H1 (cell line): ENCODE measurements around the gene MYO9B. TPM values are rescaled to one million over a fixed set of nuclear protein-coding genes. Genes with fewer than 3 reads are reported as not detected.

Experiments
- CTCF ChIA-PET: fragments of 300-600 bp; sonication (Branson Sonifier 250); formaldehyde crosslinking; loops from one replicate; lab custom pipeline; 2021; ENCODE audit not compliant: partially characterized antibody; lab: Charles Lee
- POLR2A ChIA-PET: fragments of 300-600 bp; sonication (Branson Sonifier 250); formaldehyde crosslinking; loops from one replicate; lab custom pipeline; 2021; ENCODE audit warnings: inconsistent platforms; ENCODE audit not compliant: partially characterized antibody; lab: Charles Lee
- DNase-seq, 2 experiments: peaks; one replicate each; pipeline versions ENCODE4 v3.0.0 to v3.0.0-alpha.2; 2010 to 2022; ENCODE audit warnings: low spot score in 2 of 2, low read depth in 1 of 2, mixed read lengths in 1 of 2
- FAIRE-seq: peaks from 2 replicates; lab custom pipeline; 2011; peaks lifted over from hg19 to GRCh38; lab: Jason Lieb, UNC
- H2AFZ ChIP-seq: 2 replicates; pipeline ENCODE4 v1.8.1; 2012; ENCODE audit warnings: low read length, inconsistent platforms
- H2AK5ac ChIP-seq: 2 replicates; pipeline ENCODE4 v1.6.1; 2013; ENCODE audit warnings: low read depth, low read length
- H2BK120ac ChIP-seq: replicated peaks from 2 replicates; pipeline ENCODE3; 2013; ENCODE audit warnings: low read depth, low read length, inconsistent platforms
- H2BK12ac ChIP-seq: 2 replicates; pipeline ENCODE4 v1.6.1; 2013; ENCODE audit warnings: low read depth, low read length
- H2BK15ac ChIP-seq: 2 replicates; pipeline ENCODE4 v1.6.1; 2013; ENCODE audit warnings: low read length
- H2BK20ac ChIP-seq: 2 replicates; pipeline ENCODE4 v1.6.1; 2013; ENCODE audit warnings: low read length
- H2BK5ac ChIP-seq: 2 replicates; pipeline ENCODE4 v1.6.1; 2013; ENCODE audit warnings: low read depth, low read length
- H3K14ac ChIP-seq: 2 replicates; pipeline ENCODE4 v1.6.1; 2013; ENCODE audit warnings: inconsistent platforms; ENCODE audit not compliant: insufficient read length
- H3K18ac ChIP-seq: 2 replicates; pipeline ENCODE4 v1.6.1; 2013; ENCODE audit warnings: low read length; ENCODE audit errors: extremely low read depth
- H3K23ac ChIP-seq: 2 replicates; pipeline ENCODE4 v1.6.1; 2013; ENCODE audit warnings: inconsistent platforms; ENCODE audit not compliant: insufficient read length
- H3K23me2 ChIP-seq: 2 replicates; pipeline ENCODE4 v1.6.1; 2013; ENCODE audit warnings: low read depth, low read length
- H3K27ac ChIP-seq: 2 replicates; pipeline ENCODE4 v1.6.1; 2011; ENCODE audit warnings: low read depth, low read length, inconsistent platforms
- H3K27me3 ChIP-seq, 4 experiments: replicated peaks in 1 of 4; 1 replicate in 1 of 4; 2 replicates in 3 of 4; pipeline versions ENCODE4 v1.6.1 to v1.8.1; 2011 to 2013; ENCODE audit warnings: low read length in 3 of 4, mild to moderate bottlenecking in 3 of 4, inconsistent platforms in 2 of 4, mixed read lengths in 2 of 4, moderate library complexity in 1 of 4; ENCODE audit not compliant: control insufficient read depth in 3 of 4, insufficient read depth in 3 of 4; ENCODE audit errors: extremely low read depth in 1 of 4
- H3K36me3 ChIP-seq, 4 experiments: 2 replicates each; pipeline versions ENCODE4 v1.6.1 to v1.8.1; 2011 to 2013; ENCODE audit warnings: mild to moderate bottlenecking in 4 of 4, low read length in 3 of 4, moderate library complexity in 2 of 4, control low read depth in 1 of 4, inconsistent platforms in 1 of 4; ENCODE audit not compliant: insufficient read depth in 4 of 4, control insufficient read depth in 2 of 4
- H3K4ac ChIP-seq: replicated peaks from 2 replicates; pipeline ENCODE3; 2013; ENCODE audit warnings: low read length, low read depth, mixed read lengths, inconsistent platforms; ENCODE audit not compliant: insufficient read length
- H3K4me1 ChIP-seq, 4 experiments: replicated peaks in 1 of 4; 1 replicate in 1 of 4; 2 replicates in 3 of 4; pipeline versions ENCODE4 v1.6.1 to v1.8.1; 2011 to 2013; ENCODE audit warnings: low read length in 3 of 4, inconsistent platforms in 2 of 4, mixed read lengths in 1 of 4; ENCODE audit not compliant: insufficient read depth in 4 of 4, control insufficient read depth in 3 of 4
- H3K4me2 ChIP-seq, 2 experiments: 2 replicates each; pipeline versions ENCODE4 v1.6.1 to v1.8.1; 2011 to 2013; ENCODE audit warnings: low read depth in 2 of 2, low read length in 2 of 2, control low read depth in 1 of 2, inconsistent platforms in 1 of 2, mild to moderate bottlenecking in 1 of 2; ENCODE audit not compliant: insufficient read depth in 1 of 2
- H3K4me3 ChIP-seq, 4 experiments: fragments of 200-600, 300-600 bp in 1 of 4; sonication (generic), shearing (Covaris generic), sonication (Bioruptor Twin) in 1 of 4; 2 replicates each; pipeline versions ENCODE4 v1.5.1 to v1.8.1; 2011 to 2016; ENCODE audit warnings: low read length in 4 of 4, low read depth in 3 of 4, control low read depth in 2 of 4, inconsistent platforms in 2 of 4, mild to moderate bottlenecking in 2 of 4, mixed read lengths in 1 of 4, moderate library complexity in 1 of 4; ENCODE audit not compliant: insufficient read depth in 2 of 4; ENCODE audit errors: extremely low read depth in 1 of 4
- H3K56ac ChIP-seq: replicated peaks from 2 replicates; pipeline ENCODE3; 2013; ENCODE audit warnings: low read depth, mild to moderate bottlenecking, mixed read lengths, low read length, inconsistent platforms; ENCODE audit not compliant: insufficient read length
- H3K79me1 ChIP-seq: 2 replicates; pipeline ENCODE4 v1.6.1; 2013; ENCODE audit warnings: low read depth, low read length, control low read depth
- H3K79me2 ChIP-seq, 2 experiments: 2 replicates each; pipeline versions ENCODE4 v1.6.1 to v1.8.1; 2012 to 2013; ENCODE audit warnings: low read length in 2 of 2, mild to moderate bottlenecking in 2 of 2, inconsistent platforms in 1 of 2; ENCODE audit not compliant: insufficient read depth in 2 of 2, control insufficient read depth in 1 of 2
- H3K9ac ChIP-seq, 4 experiments: replicated peaks in 1 of 4; 1 replicate in 1 of 4; 2 replicates in 3 of 4; pipeline versions ENCODE4 v1.6.1 to v1.8.1; 2011 to 2013; ENCODE audit warnings: low read depth in 3 of 4, low read length in 3 of 4, control low read depth in 2 of 4, mild to moderate bottlenecking in 2 of 4, moderate library complexity in 2 of 4, inconsistent platforms in 1 of 4; ENCODE audit errors: extremely low read depth in 1 of 4
- H3K9me3 ChIP-seq, 2 experiments: 2 replicates each; pipeline versions ENCODE4 v1.6.1 to v1.8.1; 2012 to 2013; ENCODE audit warnings: mild to moderate bottlenecking in 2 of 2, moderate library complexity in 2 of 2, control low read depth in 1 of 2, inconsistent platforms in 1 of 2, low read depth in 1 of 2, low read length in 1 of 2, mixed read lengths in 1 of 2; ENCODE audit not compliant: insufficient read depth in 2 of 2
- H4K20me1 ChIP-seq, 2 experiments: replicated peaks in 1 of 2; 2 replicates each; pipeline versions ENCODE3 to v1.8.1; 2011 to 2013; ENCODE audit warnings: inconsistent platforms in 2 of 2, low read length in 2 of 2, mild to moderate bottlenecking in 1 of 2; ENCODE audit not compliant: insufficient read depth in 2 of 2, control insufficient read depth in 1 of 2
- H4K5ac ChIP-seq: 2 replicates; pipeline ENCODE4 v1.6.1; 2013; ENCODE audit warnings: low read length, low read depth, mixed read lengths, inconsistent platforms; ENCODE audit not compliant: insufficient read length
- H4K8ac ChIP-seq: 2 replicates; pipeline ENCODE4 v1.8.0; 2013; ENCODE audit warnings: mild to moderate bottlenecking, moderate library complexity, low read length, inconsistent platforms; ENCODE audit not compliant: insufficient read depth; ENCODE audit errors: extremely low read depth
- H4K91ac ChIP-seq: replicated peaks from 2 replicates; pipeline ENCODE3; 2013; ENCODE audit warnings: low read length, mixed read lengths, inconsistent platforms; ENCODE audit not compliant: insufficient read length
- EZH2 ChIP-seq: fragments of 200-600 bp; sonication (generic); IDR thresholded peaks from 2 replicates; pipeline ENCODE4 v1.7.1; 2012; ENCODE audit warnings: low read depth, mild to moderate bottlenecking, moderate library complexity, low read length, inconsistent platforms; ENCODE audit not compliant: severe bottlenecking
- POLR2AphosphoS5 ChIP-seq: IDR thresholded peaks from 2 replicates; pipeline ENCODE4 v1.6.1; 2011; ENCODE audit warnings: low read depth, low read length
- SP1 ChIP-seq: IDR thresholded peaks from 2 replicates; pipeline ENCODE4 v1.6.1; 2011; ENCODE audit warnings: low read depth, low read length
- SUZ12 ChIP-seq: fragments of 200-600 bp; sonication (generic); IDR thresholded peaks from 2 replicates; pipeline ENCODE4 v1.6.1; 2012; ENCODE audit warnings: mild to moderate bottlenecking, inconsistent platforms, low read length, moderate library complexity, mixed read lengths
- whole genome bisulfite sequencing, 2 experiments: shearing (Covaris generic) in 1 of 2; methylation state at CpG; one replicate each; pipeline versions ENCODE4 v1.1.6 to v1.1.7; 2013 to 2015; ENCODE audit warnings: low lambda C conversion rate in 2 of 2, mixed read lengths in 2 of 2, inconsistent platforms in 1 of 2, low coverage in 1 of 2, missing lambda C conversion rate in 1 of 2; ENCODE audit not compliant: insufficient replicate concordance in 2 of 2, insufficient coverage in 1 of 2, insufficient read length in 1 of 2; ENCODE audit errors: extremely low coverage in 1 of 2, missing lambda C conversion rate in 1 of 2; 5-methylcytosine and 5-hydroxymethylcytosine counted together
- polyA plus RNA-seq, 7 experiments: library from polyadenylated mRNA; depleted of rRNA in 3 of 7; stranded (reverse) in 5 of 7; unstranded in 2 of 7; fragments of >200 nt in 5 of 7; fragments of 200-250 nt in 2 of 7; gene quantifications; 1 replicate in 5 of 7; 2 replicates in 1 of 7; 4 replicates in 1 of 7; pipeline versions ENCODE4 v1.2.1 to v1.2.3, GENCODE V29; 2011 to 2013; ENCODE audit warnings: missing spikeins in 2 of 7, mixed read lengths in 2 of 7
- total RNA-seq: library from RNA; stranded (reverse); fragmentation: NEBNext Ultra II Directional; extraction: Animal tissue kit (Norgen Biotek cat#: 25700); gene quantifications from 2 replicates; pipeline ENCODE4 v1.2.1, GENCODE V29; 2021
- TF ChIP-seq, protein P1 (sequence below): IDR thresholded peaks from 2 replicates; pipeline ENCODE4 v1.6.1; 2011; ENCODE audit warnings: low read depth, mild to moderate bottlenecking, low read length; ENCODE audit not compliant: insufficient read depth

The MYO9B gene
- total and polyA plus RNA-seq, 2 of the 8 experiments (the other 6 are each of a cell fraction or from before 2014, with no cell fraction given), result 27.6 to 77.1 TPM

DNA sequence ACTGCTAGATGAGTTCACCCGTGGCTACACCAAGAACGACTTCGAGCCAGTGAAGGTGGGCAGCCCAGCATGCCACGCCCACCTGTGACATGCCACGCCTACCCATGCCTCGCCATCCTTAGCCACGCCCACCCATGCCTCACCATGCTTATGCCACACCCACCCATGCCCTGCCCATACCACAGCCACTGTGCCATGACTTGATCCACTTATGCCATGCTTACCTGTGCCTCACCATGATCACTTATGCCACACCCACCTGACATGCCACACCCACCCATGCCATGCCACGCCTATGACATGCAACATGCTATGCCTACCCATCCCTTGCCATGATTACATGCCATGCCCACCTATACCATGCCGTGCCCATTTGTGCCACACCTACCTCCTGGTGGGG is 126.7 kb downstream of the MYO9B start:
- FAIRE-seq (no peak), DNase-seq (no peak)
- Histone ChIP-seq H2AFZ (no peak overlapping the region), H3K18ac (no peak overlapping the region), H2BK120ac (no peak overlapping the region), H3K9ac (no peak overlapping the region), H2BK20ac (no peak overlapping the region), H4K20me1 (peaks cover 2 to 3% of the 10 kb centered on the region in 2 experiments), H3K56ac (no peak overlapping the region), H3K14ac (no peak overlapping the region), H3K27ac (no peak overlapping the region), H4K5ac (no peak overlapping the region), H2BK15ac (no peak overlapping the region), H4K8ac (no peak overlapping the region), H2BK12ac (no peak overlapping the region), H3K4ac (no peak overlapping the region), H3K27me3 (no peaks in the 10 kb centered on the region), H3K4me3 (no peak overlapping the region), H3K23me2 (no peaks in the 10 kb centered on the region), H3K79me2 (no peaks in the 10 kb centered on the region), H3K79me1 (no peaks in the 10 kb centered on the region), H3K23ac (no peak overlapping the region), H3K4me2 (no peak overlapping the region), H2BK5ac (no peak overlapping the region; the same call in 1 of the 2 replicates), H4K91ac (no peak overlapping the region), H3K4me1 (no peaks in the 10 kb centered on the region), H3K9me3 (no peaks in the 10 kb centered on the region), H3K36me3 (peaks cover 0 to 34% (median 17%) of the 10 kb centered on the region in 4 experiments; a peak in 7 of 8 replicates), H2AK5ac (0 out of 2 replicates have a peak overlapping the region, but pooled peaks have one; percentile 33)
- 83% methylated on average over 9 of the region's 9 CpGs; no CpG with 5 or more reads in 1 of the 2 experiments for WGBS, 2 experiments
- ChIA-PET CTCF (interaction anchor here (2.1 kb wide), 1 partner anchor 11 kb away, joined by 7 read pairs; no protein-coding TSS in a partner anchor), POLR2A (no interaction called here)
- TF ChIP-seq EZH2 (no peak), SP1 (no peak), SUZ12 (no peak), POLR2AphosphoS5 (peak; percentile 46; the same call in 1 of the 2 replicates)
- TF ChIP-seq, protein P1, sequence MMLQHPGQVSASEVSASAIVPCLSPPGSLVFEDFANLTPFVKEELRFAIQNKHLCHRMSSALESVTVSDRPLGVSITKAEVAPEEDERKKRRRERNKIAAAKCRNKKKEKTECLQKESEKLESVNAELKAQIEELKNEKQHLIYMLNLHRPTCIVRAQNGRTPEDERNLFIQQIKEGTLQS, result no peak
